Subcutaneous adipose tissue (tissue), 4 donors: ENCODE measurements around the gene SLC5A10. TPM values are rescaled to one million over a fixed set of nuclear protein-coding genes. Genes with fewer than 3 reads are reported as not detected.

Source experiments
- CTCF ChIP-seq: fragments of 450-650 bp; IDR thresholded peaks from one replicate; pipeline ENCODE4 v1.5.1; 2016; ENCODE audit warnings: low read depth, mild to moderate bottlenecking, control low read depth, antibody characterized with exemption, moderate library complexity
- total RNA-seq, 4 donors: library from RNA; depleted of rRNA; stranded (reverse); fragments of >200 nt; gene quantifications; one replicate each; pipeline ENCODE4 v1.1.0, GENCODE V29; 2016

Gene SLC5A10
- total RNA-seq, 4 donors from 2014 or later: 0.19 TPM; not detected in 3

- TF ChIP-seq CTCF: no peak
Observed at GRCh38 chr17:18994631-18995030, 42.7 kb downstream of the SLC5A10 start.

- no peak for TF ChIP-seq CTCF
Observed at GRCh38 chr17:18995220-18995619, 43.3 kb downstream of the SLC5A10 start.

- no peak for TF ChIP-seq CTCF
Observed at GRCh38 chr17:18996458-18996857, 44.5 kb downstream of the SLC5A10 start.

- TF ChIP-seq CTCF: no peak
Observed at GRCh38 chr17:18997650-18998196, 45.8 kb downstream of the SLC5A10 start.

GRCh38 chr17:18999394-18999793 is 47.4 kb downstream of the SLC5A10 start:
- TF ChIP-seq CTCF: no peak

- TF ChIP-seq CTCF: no peak
Observed at GRCh38 chr17:18999911-19000310, 47.9 kb downstream of the SLC5A10 start.

- no peak for TF ChIP-seq CTCF
Observed at GRCh38 chr17:19000531-19001325, 48.8 kb downstream of the SLC5A10 start.
